ENCODE measurements around the gene TMTC2.

TMTC2 gene

DNA sequence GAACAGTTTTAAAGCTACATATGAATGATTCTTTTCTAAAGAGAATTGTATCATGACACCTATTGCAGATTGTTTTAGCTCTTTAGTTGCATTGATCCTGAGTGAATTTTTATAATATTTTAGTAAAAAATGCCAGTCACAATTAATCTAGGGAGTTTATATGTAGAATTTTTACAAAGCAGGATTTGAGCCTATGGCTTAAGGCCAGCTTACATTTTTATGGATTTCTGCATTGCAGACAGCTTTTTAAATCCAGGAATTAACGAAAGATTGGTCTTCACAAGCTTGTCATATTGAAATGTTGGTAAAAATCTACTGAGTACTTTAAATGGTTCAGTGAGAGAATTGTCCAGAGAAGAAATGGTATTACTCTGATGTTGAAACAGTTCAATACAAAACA lies 358.0 kb downstream of the TMTC2 start:
- Histone ChIP-seq H3K9me3 (ENCODE audit: insufficient read depth, low read length) (no peaks in the 10 kb centered on the region), H2AFZ (ENCODE audit: low read depth, low read length, severe bottlenecking) (no peak overlapping the region), H3K4me3 (ENCODE audit: insufficient read depth, low read length, poor library complexity, severe bottlenecking) (no peak overlapping the region), H3K27ac (ENCODE audit: low read depth, low read length) (no peak overlapping the region), H3F3A (ENCODE audit: insufficient read depth) (no peaks in the 10 kb centered on the region), H3K79me2 (ENCODE audit: insufficient read depth, low read length) (no peaks in the 10 kb centered on the region), H3K4me2 (ENCODE audit: low read depth, low read length, poor library complexity, severe bottlenecking) (no peak overlapping the region), H4K20me1 (ENCODE audit: low read depth, low read length) (no peaks in the 10 kb centered on the region), H3K27me3 (ENCODE audit: low read length) (no peaks in the 10 kb centered on the region), H3K36me3 (ENCODE audit: low read length) (no peaks in the 10 kb centered on the region), H3K9me2 (replicated peaks; ENCODE audit: insufficient read depth, low read length) (no peaks in the 10 kb centered on the region), H3K9ac (ENCODE audit: low read length) (no peak overlapping the region)
- TF ChIP-seq, protein P1, sequence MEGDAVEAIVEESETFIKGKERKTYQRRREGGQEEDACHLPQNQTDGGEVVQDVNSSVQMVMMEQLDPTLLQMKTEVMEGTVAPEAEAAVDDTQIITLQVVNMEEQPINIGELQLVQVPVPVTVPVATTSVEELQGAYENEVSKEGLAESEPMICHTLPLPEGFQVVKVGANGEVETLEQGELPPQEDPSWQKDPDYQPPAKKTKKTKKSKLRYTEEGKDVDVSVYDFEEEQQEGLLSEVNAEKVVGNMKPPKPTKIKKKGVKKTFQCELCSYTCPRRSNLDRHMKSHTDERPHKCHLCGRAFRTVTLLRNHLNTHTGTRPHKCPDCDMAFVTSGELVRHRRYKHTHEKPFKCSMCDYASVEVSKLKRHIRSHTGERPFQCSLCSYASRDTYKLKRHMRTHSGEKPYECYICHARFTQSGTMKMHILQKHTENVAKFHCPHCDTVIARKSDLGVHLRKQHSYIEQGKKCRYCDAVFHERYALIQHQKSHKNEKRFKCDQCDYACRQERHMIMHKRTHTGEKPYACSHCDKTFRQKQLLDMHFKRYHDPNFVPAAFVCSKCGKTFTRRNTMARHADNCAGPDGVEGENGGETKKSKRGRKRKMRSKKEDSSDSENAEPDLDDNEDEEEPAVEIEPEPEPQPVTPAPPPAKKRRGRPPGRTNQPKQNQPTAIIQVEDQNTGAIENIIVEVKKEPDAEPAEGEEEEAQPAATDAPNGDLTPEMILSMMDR (IDR thresholded peaks at IDR 0.05; ENCODE audit: insufficient read depth, low read length, poor library complexity, severe bottlenecking) = no peak
- TF ChIP-seq EZH2phosphoT487 (conservative IDR thresholded peaks at IDR 0.05; ENCODE audit: low read length) = no peak

DNA sequence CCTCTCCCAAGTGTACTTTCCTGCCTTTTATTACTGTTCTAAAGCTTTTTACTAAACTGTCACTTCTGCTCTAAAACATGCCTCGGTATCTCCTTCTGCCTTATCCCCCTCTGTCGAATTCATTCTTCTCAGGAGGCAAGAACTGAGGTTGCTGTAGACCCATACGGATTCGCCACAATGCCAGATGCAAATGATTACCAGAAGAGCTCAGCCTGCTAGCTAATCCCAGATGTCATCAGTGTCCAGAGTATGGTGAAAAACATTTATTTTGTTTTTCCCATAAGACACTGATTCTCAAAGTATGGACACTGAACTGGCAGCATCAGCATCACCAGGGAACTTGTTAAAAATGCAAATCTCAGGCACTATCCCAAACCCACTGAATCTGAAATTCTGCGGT lies 359.3 kb downstream of the TMTC2 start:
- Histone ChIP-seq H3K36me3 (ENCODE audit: low read length) (no peaks in the 10 kb centered on the region), H3K4me3 (ENCODE audit: insufficient read depth, low read length, poor library complexity, severe bottlenecking) (no peak overlapping the region), H3K9ac (ENCODE audit: low read length) (no peak overlapping the region), H3K27ac (ENCODE audit: low read depth, low read length) (no peak overlapping the region), H3F3A (ENCODE audit: insufficient read depth) (no peaks in the 10 kb centered on the region), H3K27me3 (ENCODE audit: low read length) (no peaks in the 10 kb centered on the region), H3K4me2 (ENCODE audit: low read depth, low read length, poor library complexity, severe bottlenecking) (no peak overlapping the region), H3K9me3 (ENCODE audit: insufficient read depth, low read length) (no peaks in the 10 kb centered on the region), H3K9me2 (replicated peaks; ENCODE audit: insufficient read depth, low read length) (no peaks in the 10 kb centered on the region), H3K79me2 (ENCODE audit: insufficient read depth, low read length) (no peaks in the 10 kb centered on the region), H4K20me1 (ENCODE audit: low read depth, low read length) (no peaks in the 10 kb centered on the region), H2AFZ (ENCODE audit: low read depth, low read length, severe bottlenecking) (no peak overlapping the region)
- no peak for TF ChIP-seq EZH2phosphoT487 (conservative IDR thresholded peaks at IDR 0.05; ENCODE audit: low read length)
- TF ChIP-seq, protein P1 (IDR thresholded peaks at IDR 0.05; ENCODE audit: insufficient read depth, low read length, poor library complexity, severe bottlenecking) = no peak

DNA sequence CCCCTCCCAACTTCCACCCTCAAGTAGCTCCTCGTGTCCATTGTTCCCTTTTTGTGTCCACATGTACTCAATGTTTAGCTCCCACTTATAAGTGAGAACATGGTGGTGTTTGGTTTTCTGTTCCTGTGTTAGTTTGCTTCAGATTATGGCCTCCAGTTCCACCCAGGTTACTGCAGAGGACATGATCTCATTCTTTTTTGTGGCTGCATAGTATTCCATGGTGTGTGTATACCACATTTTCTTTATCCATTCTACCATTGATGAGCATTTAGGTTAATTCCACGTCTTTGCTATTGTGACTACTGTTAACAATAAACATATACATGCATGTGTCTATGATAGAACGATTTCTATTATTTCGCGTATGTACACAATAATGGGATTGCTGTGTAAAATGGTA lies 362.6 kb downstream of the TMTC2 start:
- Histone ChIP-seq H3K36me3 (ENCODE audit: low read length) (no peaks in the 10 kb centered on the region), H3K4me3 (ENCODE audit: insufficient read depth, low read length, poor library complexity, severe bottlenecking) (no peak overlapping the region)
- TF ChIP-seq EZH2phosphoT487 (conservative IDR thresholded peaks at IDR 0.05; ENCODE audit: low read length) = no peak
- TF ChIP-seq, protein P1 (IDR thresholded peaks at IDR 0.05; ENCODE audit: insufficient read depth, low read length, poor library complexity, severe bottlenecking) = no peak

More for the DNA sequence above, 362.6 kb downstream of the TMTC2 start:
- no peaks in the 10 kb centered on the region for H3F3A ChIP-seq (ENCODE audit: insufficient read depth)
- H3K27ac ChIP-seq (ENCODE audit: low read depth, low read length) = no peak overlapping the region
- H3K79me2 ChIP-seq (ENCODE audit: insufficient read depth, low read length) = no peaks in the 10 kb centered on the region
- H3K27me3 ChIP-seq (ENCODE audit: low read length) = no peaks in the 10 kb centered on the region
- H3K9me2 ChIP-seq (replicated peaks; ENCODE audit: insufficient read depth, low read length) = no peaks in the 10 kb centered on the region
- H4K20me1 ChIP-seq (ENCODE audit: low read depth, low read length) = no peaks in the 10 kb centered on the region
- H3K9ac ChIP-seq (ENCODE audit: low read length) = no peak overlapping the region
- no peak overlapping the region for H2AFZ ChIP-seq (ENCODE audit: low read depth, low read length, severe bottlenecking)
- H3K9me3 ChIP-seq (ENCODE audit: insufficient read depth, low read length) = no peaks in the 10 kb centered on the region
- H3K4me2 ChIP-seq (ENCODE audit: low read depth, low read length, poor library complexity, severe bottlenecking) = no peak overlapping the region

Data from SU-DHL-6 (cell line).